ENCODE data around the gene FUT9.

FUT9 gene

DNA sequence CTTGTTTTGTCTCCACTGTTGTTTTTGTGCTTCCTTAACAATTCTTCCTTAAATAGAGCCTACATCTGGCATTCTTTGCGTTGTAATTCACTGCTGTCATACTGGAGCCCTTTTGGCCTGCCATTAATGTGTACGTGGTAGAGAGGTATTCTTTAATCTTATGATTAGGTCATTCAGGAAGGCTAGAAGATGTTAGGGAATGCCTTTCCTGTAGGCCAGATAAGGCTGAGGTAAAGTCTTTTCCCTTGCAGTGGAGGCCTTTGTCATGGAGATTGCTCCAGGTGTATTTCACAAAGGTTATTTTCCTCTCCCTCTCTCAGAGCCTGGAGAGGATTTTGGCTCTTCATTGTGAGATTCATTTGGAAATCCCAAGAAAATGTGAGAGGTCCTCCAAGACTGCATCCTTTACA lies 146.9 kb downstream of the FUT9 start:
- H2AFZ ChIP-seq (ENCODE audit: low read length), result no peak overlapping the region
- no peaks in the 10 kb centered on the region for H3K9me3 ChIP-seq (ENCODE audit: insufficient read depth, low read depth, low read length)
- H3K4me3 ChIP-seq (ENCODE audit: low read length, poor library complexity, severe bottlenecking), result no peak overlapping the region
- H3K4me2 ChIP-seq (ENCODE audit: low read depth, low read length, poor library complexity, severe bottlenecking), result no peak overlapping the region
- no peaks in the 10 kb centered on the region for H3F3A ChIP-seq (ENCODE audit: low read depth)
- H3K4me1 ChIP-seq (ENCODE audit: insufficient read depth, low read length, poor library complexity, severe bottlenecking), result no peaks in the 10 kb centered on the region
- TF ChIP-seq, protein P1, sequence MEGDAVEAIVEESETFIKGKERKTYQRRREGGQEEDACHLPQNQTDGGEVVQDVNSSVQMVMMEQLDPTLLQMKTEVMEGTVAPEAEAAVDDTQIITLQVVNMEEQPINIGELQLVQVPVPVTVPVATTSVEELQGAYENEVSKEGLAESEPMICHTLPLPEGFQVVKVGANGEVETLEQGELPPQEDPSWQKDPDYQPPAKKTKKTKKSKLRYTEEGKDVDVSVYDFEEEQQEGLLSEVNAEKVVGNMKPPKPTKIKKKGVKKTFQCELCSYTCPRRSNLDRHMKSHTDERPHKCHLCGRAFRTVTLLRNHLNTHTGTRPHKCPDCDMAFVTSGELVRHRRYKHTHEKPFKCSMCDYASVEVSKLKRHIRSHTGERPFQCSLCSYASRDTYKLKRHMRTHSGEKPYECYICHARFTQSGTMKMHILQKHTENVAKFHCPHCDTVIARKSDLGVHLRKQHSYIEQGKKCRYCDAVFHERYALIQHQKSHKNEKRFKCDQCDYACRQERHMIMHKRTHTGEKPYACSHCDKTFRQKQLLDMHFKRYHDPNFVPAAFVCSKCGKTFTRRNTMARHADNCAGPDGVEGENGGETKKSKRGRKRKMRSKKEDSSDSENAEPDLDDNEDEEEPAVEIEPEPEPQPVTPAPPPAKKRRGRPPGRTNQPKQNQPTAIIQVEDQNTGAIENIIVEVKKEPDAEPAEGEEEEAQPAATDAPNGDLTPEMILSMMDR (conservative IDR thresholded peaks at IDR 0.05; ENCODE audit: low read length), result no peak
- TF ChIP-seq EZH2phosphoT487 (IDR thresholded peaks at IDR 0.05; ENCODE audit: borderline replicate concordance), result no peak
- H3K79me2 ChIP-seq (ENCODE audit: insufficient read depth, low read length), result no peaks in the 10 kb centered on the region
- H3K9ac ChIP-seq (ENCODE audit: low read depth, low read length, poor library complexity, severe bottlenecking), result no peak overlapping the region
- no peaks in the 10 kb centered on the region for H3K36me3 ChIP-seq (ENCODE audit: insufficient read depth, low read length)
- H3K9me2 ChIP-seq (replicated peaks; ENCODE audit: low read depth, low read length), result no peaks in the 10 kb centered on the region
- no peaks in the 10 kb centered on the region for H3K27me3 ChIP-seq (ENCODE audit: insufficient read depth, low read length, poor library complexity, severe bottlenecking)
- no peaks in the 10 kb centered on the region for H4K20me1 ChIP-seq (ENCODE audit: insufficient read depth, low read length, poor library complexity, severe bottlenecking)

DNA sequence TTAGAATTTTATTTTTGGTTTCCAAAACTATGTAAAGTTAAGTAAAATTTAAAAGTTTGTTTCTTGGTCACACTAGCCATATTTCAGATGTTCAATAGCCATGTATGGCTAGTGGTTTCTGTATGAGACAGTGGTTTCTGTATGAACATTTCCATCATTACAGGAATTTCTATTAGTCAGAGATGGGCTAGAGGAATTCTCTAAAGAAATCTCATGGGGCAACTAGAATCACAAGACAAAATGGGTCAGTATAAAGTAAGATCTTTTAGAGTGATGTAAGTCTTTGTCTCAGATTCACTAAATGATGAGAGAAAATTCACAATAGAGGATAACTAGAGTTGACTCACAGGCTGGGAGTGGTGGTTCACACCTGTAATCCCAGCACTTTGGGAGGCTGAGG lies 149.0 kb downstream of the FUT9 start:
- Histone ChIP-seq H3K9ac (ENCODE audit: low read depth, low read length, poor library complexity, severe bottlenecking) (no peak overlapping the region), H3K36me3 (ENCODE audit: insufficient read depth, low read length) (no peaks in the 10 kb centered on the region), H2AFZ (ENCODE audit: low read length) (no peak overlapping the region), H3K4me3 (ENCODE audit: low read length, poor library complexity, severe bottlenecking) (no peak overlapping the region), H4K20me1 (ENCODE audit: insufficient read depth, low read length, poor library complexity, severe bottlenecking) (no peaks in the 10 kb centered on the region), H3K9me2 (replicated peaks; ENCODE audit: low read depth, low read length) (no peaks in the 10 kb centered on the region), H3K79me2 (ENCODE audit: insufficient read depth, low read length) (no peaks in the 10 kb centered on the region), H3K9me3 (ENCODE audit: insufficient read depth, low read depth, low read length) (no peaks in the 10 kb centered on the region), H3K4me2 (ENCODE audit: low read depth, low read length, poor library complexity, severe bottlenecking) (no peak overlapping the region), H3F3A (ENCODE audit: low read depth) (no peaks in the 10 kb centered on the region), H3K4me1 (ENCODE audit: insufficient read depth, low read length, poor library complexity, severe bottlenecking) (no peaks in the 10 kb centered on the region), H3K27me3 (ENCODE audit: insufficient read depth, low read length, poor library complexity, severe bottlenecking) (no peaks in the 10 kb centered on the region)
- TF ChIP-seq, protein P1 (conservative IDR thresholded peaks at IDR 0.05; ENCODE audit: low read length), result no peak
- no peak for TF ChIP-seq EZH2phosphoT487 (IDR thresholded peaks at IDR 0.05; ENCODE audit: borderline replicate concordance)

DNA sequence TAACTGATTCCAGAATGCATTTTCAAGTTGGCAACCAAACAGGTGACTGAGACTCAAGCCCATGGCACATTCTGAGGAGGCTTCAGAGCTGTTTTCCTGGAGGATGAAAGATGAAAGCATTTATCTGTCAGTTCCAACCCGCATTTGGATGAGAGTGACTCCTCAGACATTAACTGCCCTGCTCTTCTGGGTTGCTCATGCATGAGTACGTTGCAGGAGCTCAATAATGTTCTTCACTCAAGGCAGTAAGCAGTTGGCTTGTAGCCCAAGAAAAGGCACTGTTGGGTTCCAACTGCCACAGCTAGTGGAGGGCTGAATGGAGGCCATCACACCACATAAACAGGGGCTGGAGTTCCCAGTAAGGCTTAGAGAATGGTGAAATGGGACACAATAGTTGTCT lies 155.3 kb downstream of the FUT9 start:
- no peaks in the 10 kb centered on the region for H3K9me2 ChIP-seq (replicated peaks; ENCODE audit: low read depth, low read length)
- no peaks in the 10 kb centered on the region for H3K79me2 ChIP-seq (ENCODE audit: insufficient read depth, low read length)
- H3K9me3 ChIP-seq (ENCODE audit: insufficient read depth, low read depth, low read length), result no peaks in the 10 kb centered on the region
- H4K20me1 ChIP-seq (ENCODE audit: insufficient read depth, low read length, poor library complexity, severe bottlenecking), result no peaks in the 10 kb centered on the region
- no peaks in the 10 kb centered on the region for H3K27me3 ChIP-seq (ENCODE audit: insufficient read depth, low read length, poor library complexity, severe bottlenecking)
- H3F3A ChIP-seq (ENCODE audit: low read depth), result no peaks in the 10 kb centered on the region
- H3K4me1 ChIP-seq (ENCODE audit: insufficient read depth, low read length, poor library complexity, severe bottlenecking), result no peaks in the 10 kb centered on the region
- H3K4me3 ChIP-seq (ENCODE audit: low read length, poor library complexity, severe bottlenecking), result no peak overlapping the region
- no peak overlapping the region for H3K9ac ChIP-seq (ENCODE audit: low read depth, low read length, poor library complexity, severe bottlenecking)
- H3K36me3 ChIP-seq (ENCODE audit: insufficient read depth, low read length), result no peaks in the 10 kb centered on the region
- no peak overlapping the region for H3K4me2 ChIP-seq (ENCODE audit: low read depth, low read length, poor library complexity, severe bottlenecking)
- no peak for TF ChIP-seq EZH2phosphoT487 (IDR thresholded peaks at IDR 0.05; ENCODE audit: borderline replicate concordance)
- TF ChIP-seq, protein P1 (conservative IDR thresholded peaks at IDR 0.05; ENCODE audit: low read length), result no peak
- no peak overlapping the region for H2AFZ ChIP-seq (ENCODE audit: low read length)
